K562 (cell line): Measurements from ENCODE around the gene RHCG. TPM values are rescaled to one million over a fixed set of nuclear protein-coding genes. Genes with fewer than 3 reads are reported as not detected.
A peak's percentile ranks its signal among the peaks of the same experiment; 100 is the strongest.

Source experiments
- ATAC-seq: fragments of 200-7000 bp; cut with Tn5 transposase; 3 replicates; pipeline ENCODE4 v1.9.1; 2020; ENCODE audit warnings: moderate library complexity
- BruUV-seq: library from RNA; stranded (reverse); fragments of 400-500 nt; replicated peaks from 2 replicates; lab custom pipeline; 2021; lab: Mats Ljungman, UMichigan
- CTCF ChIA-PET: fragments of 300-600 bp; formaldehyde crosslinking; extraction: SDS; loops from one replicate; lab custom pipeline; 2021; ENCODE audit warnings: low intra/inter-chr PET ratio; lab: Yijun Ruan, JAX
- POLR2A ChIA-PET: fragments of 300-600, 350-650 bp; sonication (Branson Sonifier 250); formaldehyde crosslinking; extraction: SDS; loops from one replicate; lab custom pipeline; 2021; ENCODE audit warnings: antibody characterized with exemption, inconsistent platforms; lab: Yijun Ruan, JAX
- DNase-seq, 4 experiments: peaks; one replicate each; pipeline versions ENCODE4 v3.0.0 to v3.0.0-alpha.2; 2011 to 2018; ENCODE audit warnings: low spot score in 3 of 4, mixed read lengths in 3 of 4; ENCODE audit errors: extremely low read depth in 1 of 4
- FAIRE-seq: peaks from 2 replicates; lab custom pipeline; 2011; peaks lifted over from hg19 to GRCh38; lab: Jason Lieb, UNC
- H2AFZ ChIP-seq: 2 replicates; pipeline ENCODE4 v1.6.0; 2011; ENCODE audit warnings: low read depth, low read length, control low read depth, inconsistent platforms
- H3K27ac ChIP-seq: fragments of 200-600 bp; 3 replicates; pipeline ENCODE4 v1.8.0; 2011; ENCODE audit warnings: low read depth, mild to moderate bottlenecking, control low read depth, inconsistent platforms, low read length, moderate library complexity, mixed read lengths; ENCODE audit errors: extremely low read depth
- H3K27me3 ChIP-seq, 2 experiments: fragments of 300-600 bp in 1 of 2; 2 replicates in 1 of 2; 3 replicates in 1 of 2; pipeline versions ENCODE4 v1.6.0 to v1.8.0; 2011; ENCODE audit warnings: inconsistent platforms in 2 of 2, low read length in 2 of 2, mild to moderate bottlenecking in 1 of 2, mixed read lengths in 1 of 2, moderate library complexity in 1 of 2; ENCODE audit not compliant: control insufficient read depth in 2 of 2, insufficient read depth in 2 of 2
- H3K36me3 ChIP-seq: fragments of 300-600 bp; 3 replicates; pipeline ENCODE4 v1.8.0; 2011; ENCODE audit warnings: mild to moderate bottlenecking, low read length, inconsistent platforms; ENCODE audit not compliant: control insufficient read depth, insufficient read depth
- H3K4me1 ChIP-seq, 2 experiments: fragments of 200-600 bp in 1 of 2; replicated peaks in 1 of 2; 2 replicates in 1 of 2; 3 replicates in 1 of 2; pipeline versions ENCODE4 v1.5.1 to v1.8.0; 2011; ENCODE audit warnings: inconsistent platforms in 2 of 2, low read length in 2 of 2, mild to moderate bottlenecking in 1 of 2, mixed read lengths in 1 of 2, moderate library complexity in 1 of 2; ENCODE audit not compliant: control insufficient read depth in 2 of 2, insufficient read depth in 2 of 2
- H3K4me2 ChIP-seq: 2 replicates; pipeline ENCODE4 v1.6.1; 2011; ENCODE audit warnings: low read length, control low read depth, inconsistent platforms, mixed read lengths; ENCODE audit not compliant: insufficient read depth
- H3K4me3 ChIP-seq: fragments of 200-600 bp; sonication (generic), shearing (Covaris generic); 2 replicates; pipeline ENCODE4 v1.5.1; 2016; ENCODE audit warnings: control low read depth, inconsistent platforms
- H3K79me2 ChIP-seq: fragments of 200-600 bp; 3 replicates; pipeline ENCODE4 v1.8.0; 2011; ENCODE audit warnings: low read length, inconsistent platforms; ENCODE audit not compliant: control insufficient read depth, insufficient read depth
- H3K9ac ChIP-seq, 2 experiments: 2 replicates each; pipeline versions ENCODE4 v1.6.0 to v1.6.1; 2011; ENCODE audit warnings: low read depth in 2 of 2, low read length in 2 of 2, control low read depth in 1 of 2, inconsistent platforms in 1 of 2, mild to moderate bottlenecking in 1 of 2, mixed read lengths in 1 of 2; ENCODE audit not compliant: insufficient read depth in 1 of 2
- H3K9me1 ChIP-seq: one replicate; pipeline ENCODE4 v1.6.0; 2011; ENCODE audit warnings: inconsistent platforms, mild to moderate bottlenecking, low read length, moderate library complexity; ENCODE audit not compliant: control insufficient read depth, insufficient read depth
- H3K9me3 ChIP-seq: replicated peaks from 2 replicates; pipeline ENCODE4 v1.5.1; 2011; ENCODE audit warnings: low read depth, low read length, inconsistent platforms; ENCODE audit not compliant: control insufficient read depth, insufficient read depth
- H4K20me1 ChIP-seq: replicated peaks from 2 replicates; pipeline ENCODE4 v1.6.1; 2011; ENCODE audit warnings: low read length, inconsistent platforms, mixed read lengths; ENCODE audit not compliant: control insufficient read depth, insufficient read depth
- IFI16 ChIP-seq: fragments of 250-450 bp; sonication (Bioruptor Pico); IDR thresholded peaks from 2 replicates; pipeline ENCODE4 v2.1.2; 2022; ENCODE audit warnings: mild to moderate bottlenecking, inconsistent platforms
- PURB ChIP-seq: sonication (generic); formaldehyde crosslinking; IDR thresholded peaks from 2 replicates; pipeline ENCODE4 v1.9.0; 2021; ENCODE audit warnings: low read depth, mild to moderate bottlenecking, missing genetic modification reagents
- RBM17 ChIP-seq: fragments of 200-400 bp; formaldehyde crosslinking; IDR thresholded peaks from 2 replicates; pipeline ENCODE4 v1.6.1; 2017; ENCODE audit warnings: low read depth, mild to moderate bottlenecking, low read length, borderline replicate concordance
- SMARCB1 ChIP-seq: IDR thresholded peaks from 2 replicates; pipeline ENCODE4 v1.6.1; 2011; ENCODE audit warnings: improper control_type of control experiment, low read depth; ENCODE audit not compliant: insufficient read length
- SNAPC5 ChIP-seq: fragments of 250-450 bp; sonication (Bioruptor Pico); IDR thresholded peaks from 2 replicates; pipeline ENCODE4 v1.8.0; 2021; ENCODE audit warnings: moderate library complexity, mild to moderate bottlenecking, inconsistent platforms
- U2AF1 ChIP-seq: fragments of 200-400 bp; formaldehyde crosslinking; optimal IDR thresholded peaks from 2 replicates; pipeline ENCODE3; 2017; ENCODE audit warnings: mild to moderate bottlenecking, low read depth, low read length, moderate library complexity
- ZC3H11A ChIP-seq: IDR thresholded peaks from 2 replicates; pipeline ENCODE4 v1.6.1; 2012; ENCODE audit warnings: low read depth, low read length, improper control_type of control experiment
- ZNF274 ChIP-seq: IDR thresholded peaks from 2 replicates; pipeline ENCODE4 v1.6.1; 2011; ENCODE audit warnings: low read depth, mild to moderate bottlenecking, low read length, moderate library complexity, borderline replicate concordance
- ZNF324 ChIP-seq: fragments of 250-450 bp; sonication (Bioruptor Pico); IDR thresholded peaks from 2 replicates; pipeline ENCODE4 v1.4.0; 2020; ENCODE audit warnings: mild to moderate bottlenecking
- ZNF740 ChIP-seq, 3 experiments: fragments of 200-800 bp in 1 of 3; sonication (Bioruptor generic) in 1 of 3; sonication (generic) in 1 of 3; formaldehyde crosslinking in 1 of 3; IDR thresholded peaks; 2 replicates each; pipeline versions ENCODE4 v1.6.1 to v1.8.0; 2016 to 2022; ENCODE audit warnings: mild to moderate bottlenecking in 2 of 3, missing compliant biosample characterization in 2 of 3, missing genetic modification characterization in 2 of 3, missing genetic modification reagents in 1 of 3
- WGBS: fragments of 100-300 bp; shearing (Covaris generic); methylation state at CpG from one replicate; pipeline ENCODE4 v1.1.6; 2016; ENCODE audit warnings: low coverage, mixed read lengths; ENCODE audit not compliant: insufficient coverage; ENCODE audit errors: missing lambda C conversion rate; 5-methylcytosine and 5-hydroxymethylcytosine counted together
- in situ Hi-C: fragments of 300-500 bp; cut with MboI; formaldehyde crosslinking; loops from 4 replicates; pipeline ENCODE4 v1.15.0; 2018; ENCODE audit warnings: inconsistent platforms, mixed read lengths
- intact Hi-C: fragments of 100-400 bp; cut with micrococcal nuclease; formaldehyde crosslinking; loops from 2 replicates; pipeline ENCODE4 v1.14.2; 2022
- polyA plus RNA-seq, 8 experiments: library from polyadenylated mRNA; depleted of rRNA in 4 of 8; stranded (reverse) in 5 of 8; unstranded in 3 of 8; fragments of >200 nt; fragmentation: Nextera tagmentation in 2 of 8; fragmentation: Illumina TruSeq in 1 of 8; extraction: Ambion mirVana in 2 of 8; extraction: Trizol in 1 of 8; gene quantifications; 2 replicates each; pipeline versions ENCODE4 v1.2.1 to v1.2.3, GENCODE V29; 2011 to 2014; ENCODE audit warnings: inconsistent platforms in 1 of 8, missing spikeins in 1 of 8
- total RNA-seq, 7 experiments: library from RNA; depleted of rRNA in 6 of 7; stranded (reverse); fragments of >200 nt in 6 of 7; fragmentation: Illumina TruSeq in 2 of 7; extraction: Trizol in 2 of 7; gene quantifications; 2 replicates each; pipeline versions ENCODE4 v1.2.1 to v1.2.3, GENCODE V29; 2011 to 2021; ENCODE audit warnings: low replicate concordance in 1 of 7

RHCG gene
- total and polyA plus RNA-seq, 9 of the 15 experiments (the other 6 are each of a cell fraction or from before 2014, with no cell fraction given) = not detected

- in situ Hi-C loops = no loop called here
These were observed 19.1 kb upstream of the RHCG start for GRCh38 chr15:89515477-89515876.

More at GRCh38 chr15:89515477-89515876, 19.1 kb upstream of the RHCG start:
- H3K4me1 ChIP-seq = no peaks in the 10 kb centered on the region; a peak in 1 of 5 replicates
- POLR2A ChIA-PET = interaction anchor here (0.7 to 1.0 kb wide), 2 partner anchors 20 to 26 kb away, joined by 3 to 5 read pairs; no protein-coding TSS in a partner anchor
- H4K20me1 ChIP-seq = 0 out of 2 replicates have a peak, but pooled peaks cover 5% of the 10 kb centered on the region
- H3K4me2 ChIP-seq = no peak overlapping the region
- H2AFZ ChIP-seq = no peak overlapping the region
- H3K79me2 ChIP-seq = no peaks in the 10 kb centered on the region
- H3K9me3 ChIP-seq = no peaks in the 10 kb centered on the region
- H3K36me3 ChIP-seq = no peaks in the 10 kb centered on the region
- no peak for TF ChIP-seq RBM17
- no peak for TF ChIP-seq ZNF324 (CRISPR knock-in tag)
- TF ChIP-seq ZNF274 = no peak
- TF ChIP-seq U2AF1 = no peak
- no peak for TF ChIP-seq SNAPC5 (CRISPR knock-in tag)
- TF ChIP-seq SMARCB1 = no peak
- TF ChIP-seq IFI16 (CRISPR knock-in tag) = no peak
- TF ChIP-seq PURB (CRISPR knock-in tag) = no peak
- no peak for TF ChIP-seq ZC3H11A
- TF ChIP-seq ZNF740 (CRISPR knock-in tag; IDR thresholded peaks at IDR 0.05) = no peak
- no peak for TF ChIP-seq ZNF740 (tag; IDR thresholded peaks at IDR 0.05)
- H3K9ac ChIP-seq = peak overlapping the region in 1 of 2 experiments; percentile 17; a peak in 1 of 4 replicates
- BruUV-seq = no TSS peak
- WGBS = 0% methylated on average over 3 of the region's 4 CpGs
- no peak overlapping the region for H3K4me3 ChIP-seq
- intact Hi-C loops = no loop called here
- H3K27ac ChIP-seq = no peak overlapping the region
- no peaks in the 10 kb centered on the region for H3K9me1 ChIP-seq
- no peak for DNase-seq
- peaks cover 2 to 24% of the 10 kb centered on the region in 2 experiments for H3K27me3 ChIP-seq
- FAIRE-seq = no peak
- CTCF ChIA-PET = no interaction called here
- peak; percentile 61; the same call in 1 of the 3 replicates for ATAC-seq
